H1 (cell line): Measurements from ENCODE around the gene SPOCK1. TPM values are rescaled to one million over a fixed set of nuclear protein-coding genes. Genes with fewer than 3 reads are reported as not detected.

Experiments used
- CTCF ChIA-PET: fragments of 300-600 bp; sonication (Branson Sonifier 250); formaldehyde crosslinking; loops from one replicate; lab custom pipeline; 2021; ENCODE audit not compliant: partially characterized antibody; lab: Charles Lee
- POLR2A ChIA-PET: fragments of 300-600 bp; sonication (Branson Sonifier 250); formaldehyde crosslinking; loops from one replicate; lab custom pipeline; 2021; ENCODE audit warnings: inconsistent platforms; ENCODE audit not compliant: partially characterized antibody; lab: Charles Lee
- DNase-seq, 2 experiments: peaks; one replicate each; pipeline versions ENCODE4 v3.0.0 to v3.0.0-alpha.2; 2010 to 2022; ENCODE audit warnings: low spot score in 2 of 2, low read depth in 1 of 2, mixed read lengths in 1 of 2
- FAIRE-seq: peaks from 2 replicates; lab custom pipeline; 2011; peaks lifted over from hg19 to GRCh38; lab: Jason Lieb, UNC
- H2AFZ ChIP-seq: 2 replicates; pipeline ENCODE4 v1.8.1; 2012; ENCODE audit warnings: low read length, inconsistent platforms
- H2AK5ac ChIP-seq: 2 replicates; pipeline ENCODE4 v1.6.1; 2013; ENCODE audit warnings: low read depth, low read length
- H2BK120ac ChIP-seq: replicated peaks from 2 replicates; pipeline ENCODE3; 2013; ENCODE audit warnings: low read depth, low read length, inconsistent platforms
- H2BK12ac ChIP-seq: 2 replicates; pipeline ENCODE4 v1.6.1; 2013; ENCODE audit warnings: low read depth, low read length
- H2BK15ac ChIP-seq: 2 replicates; pipeline ENCODE4 v1.6.1; 2013; ENCODE audit warnings: low read length
- H2BK20ac ChIP-seq: 2 replicates; pipeline ENCODE4 v1.6.1; 2013; ENCODE audit warnings: low read length
- H2BK5ac ChIP-seq: 2 replicates; pipeline ENCODE4 v1.6.1; 2013; ENCODE audit warnings: low read depth, low read length
- H3K14ac ChIP-seq: 2 replicates; pipeline ENCODE4 v1.6.1; 2013; ENCODE audit warnings: inconsistent platforms; ENCODE audit not compliant: insufficient read length
- H3K18ac ChIP-seq: 2 replicates; pipeline ENCODE4 v1.6.1; 2013; ENCODE audit warnings: low read length; ENCODE audit errors: extremely low read depth
- H3K23ac ChIP-seq: 2 replicates; pipeline ENCODE4 v1.6.1; 2013; ENCODE audit warnings: inconsistent platforms; ENCODE audit not compliant: insufficient read length
- H3K23me2 ChIP-seq: 2 replicates; pipeline ENCODE4 v1.6.1; 2013; ENCODE audit warnings: low read depth, low read length
- H3K27ac ChIP-seq: 2 replicates; pipeline ENCODE4 v1.6.1; 2011; ENCODE audit warnings: low read depth, low read length, inconsistent platforms
- H3K27me3 ChIP-seq, 4 experiments: replicated peaks in 1 of 4; 1 replicate in 1 of 4; 2 replicates in 3 of 4; pipeline versions ENCODE4 v1.6.1 to v1.8.1; 2011 to 2013; ENCODE audit warnings: low read length in 3 of 4, mild to moderate bottlenecking in 3 of 4, inconsistent platforms in 2 of 4, mixed read lengths in 2 of 4, moderate library complexity in 1 of 4; ENCODE audit not compliant: control insufficient read depth in 3 of 4, insufficient read depth in 3 of 4; ENCODE audit errors: extremely low read depth in 1 of 4
- H3K36me3 ChIP-seq, 4 experiments: 2 replicates each; pipeline versions ENCODE4 v1.6.1 to v1.8.1; 2011 to 2013; ENCODE audit warnings: mild to moderate bottlenecking in 4 of 4, low read length in 3 of 4, moderate library complexity in 2 of 4, control low read depth in 1 of 4, inconsistent platforms in 1 of 4; ENCODE audit not compliant: insufficient read depth in 4 of 4, control insufficient read depth in 2 of 4
- H3K4ac ChIP-seq: replicated peaks from 2 replicates; pipeline ENCODE3; 2013; ENCODE audit warnings: low read length, low read depth, mixed read lengths, inconsistent platforms; ENCODE audit not compliant: insufficient read length
- H3K4me1 ChIP-seq, 4 experiments: replicated peaks in 1 of 4; 1 replicate in 1 of 4; 2 replicates in 3 of 4; pipeline versions ENCODE4 v1.6.1 to v1.8.1; 2011 to 2013; ENCODE audit warnings: low read length in 3 of 4, inconsistent platforms in 2 of 4, mixed read lengths in 1 of 4; ENCODE audit not compliant: insufficient read depth in 4 of 4, control insufficient read depth in 3 of 4
- H3K4me2 ChIP-seq, 2 experiments: 2 replicates each; pipeline versions ENCODE4 v1.6.1 to v1.8.1; 2011 to 2013; ENCODE audit warnings: low read depth in 2 of 2, low read length in 2 of 2, control low read depth in 1 of 2, inconsistent platforms in 1 of 2, mild to moderate bottlenecking in 1 of 2; ENCODE audit not compliant: insufficient read depth in 1 of 2
- H3K4me3 ChIP-seq, 4 experiments: fragments of 200-600, 300-600 bp in 1 of 4; sonication (generic), shearing (Covaris generic), sonication (Bioruptor Twin) in 1 of 4; 2 replicates each; pipeline versions ENCODE4 v1.5.1 to v1.8.1; 2011 to 2016; ENCODE audit warnings: low read length in 4 of 4, low read depth in 3 of 4, control low read depth in 2 of 4, inconsistent platforms in 2 of 4, mild to moderate bottlenecking in 2 of 4, mixed read lengths in 1 of 4, moderate library complexity in 1 of 4; ENCODE audit not compliant: insufficient read depth in 2 of 4; ENCODE audit errors: extremely low read depth in 1 of 4
- H3K56ac ChIP-seq: replicated peaks from 2 replicates; pipeline ENCODE3; 2013; ENCODE audit warnings: low read depth, mild to moderate bottlenecking, mixed read lengths, low read length, inconsistent platforms; ENCODE audit not compliant: insufficient read length
- H3K79me1 ChIP-seq: 2 replicates; pipeline ENCODE4 v1.6.1; 2013; ENCODE audit warnings: low read depth, low read length, control low read depth
- H3K79me2 ChIP-seq, 2 experiments: 2 replicates each; pipeline versions ENCODE4 v1.6.1 to v1.8.1; 2012 to 2013; ENCODE audit warnings: low read length in 2 of 2, mild to moderate bottlenecking in 2 of 2, inconsistent platforms in 1 of 2; ENCODE audit not compliant: insufficient read depth in 2 of 2, control insufficient read depth in 1 of 2
- H3K9ac ChIP-seq, 4 experiments: replicated peaks in 1 of 4; 1 replicate in 1 of 4; 2 replicates in 3 of 4; pipeline versions ENCODE4 v1.6.1 to v1.8.1; 2011 to 2013; ENCODE audit warnings: low read depth in 3 of 4, low read length in 3 of 4, control low read depth in 2 of 4, mild to moderate bottlenecking in 2 of 4, moderate library complexity in 2 of 4, inconsistent platforms in 1 of 4; ENCODE audit errors: extremely low read depth in 1 of 4
- H3K9me3 ChIP-seq, 2 experiments: 2 replicates each; pipeline versions ENCODE4 v1.6.1 to v1.8.1; 2012 to 2013; ENCODE audit warnings: mild to moderate bottlenecking in 2 of 2, moderate library complexity in 2 of 2, control low read depth in 1 of 2, inconsistent platforms in 1 of 2, low read depth in 1 of 2, low read length in 1 of 2, mixed read lengths in 1 of 2; ENCODE audit not compliant: insufficient read depth in 2 of 2
- H4K20me1 ChIP-seq, 2 experiments: replicated peaks in 1 of 2; 2 replicates each; pipeline versions ENCODE3 to v1.8.1; 2011 to 2013; ENCODE audit warnings: inconsistent platforms in 2 of 2, low read length in 2 of 2, mild to moderate bottlenecking in 1 of 2; ENCODE audit not compliant: insufficient read depth in 2 of 2, control insufficient read depth in 1 of 2
- H4K5ac ChIP-seq: 2 replicates; pipeline ENCODE4 v1.6.1; 2013; ENCODE audit warnings: low read length, low read depth, mixed read lengths, inconsistent platforms; ENCODE audit not compliant: insufficient read length
- H4K8ac ChIP-seq: 2 replicates; pipeline ENCODE4 v1.8.0; 2013; ENCODE audit warnings: mild to moderate bottlenecking, moderate library complexity, low read length, inconsistent platforms; ENCODE audit not compliant: insufficient read depth; ENCODE audit errors: extremely low read depth
- H4K91ac ChIP-seq: replicated peaks from 2 replicates; pipeline ENCODE3; 2013; ENCODE audit warnings: low read length, mixed read lengths, inconsistent platforms; ENCODE audit not compliant: insufficient read length
- CTBP2 ChIP-seq: IDR thresholded peaks from 2 replicates; pipeline ENCODE4 v1.7.0; 2011; ENCODE audit warnings: borderline replicate concordance, mild to moderate bottlenecking, moderate library complexity, mixed read lengths, low read length; ENCODE audit not compliant: insufficient read depth, insufficient read length
- WGBS, 2 experiments: shearing (Covaris generic) in 1 of 2; methylation state at CpG; one replicate each; pipeline versions ENCODE4 v1.1.6 to v1.1.7; 2013 to 2015; ENCODE audit warnings: low lambda C conversion rate in 2 of 2, mixed read lengths in 2 of 2, inconsistent platforms in 1 of 2, low coverage in 1 of 2, missing lambda C conversion rate in 1 of 2; ENCODE audit not compliant: insufficient replicate concordance in 2 of 2, insufficient coverage in 1 of 2, insufficient read length in 1 of 2; ENCODE audit errors: extremely low coverage in 1 of 2, missing lambda C conversion rate in 1 of 2; 5-methylcytosine and 5-hydroxymethylcytosine counted together
- polyA plus RNA-seq, 7 experiments: library from polyadenylated mRNA; depleted of rRNA in 3 of 7; stranded (reverse) in 5 of 7; unstranded in 2 of 7; fragments of >200 nt in 5 of 7; fragments of 200-250 nt in 2 of 7; gene quantifications; 1 replicate in 5 of 7; 2 replicates in 1 of 7; 4 replicates in 1 of 7; pipeline versions ENCODE4 v1.2.1 to v1.2.3, GENCODE V29; 2011 to 2013; ENCODE audit warnings: missing spikeins in 2 of 7, mixed read lengths in 2 of 7
- total RNA-seq: library from RNA; stranded (reverse); fragmentation: NEBNext Ultra II Directional; extraction: Animal tissue kit (Norgen Biotek cat#: 25700); gene quantifications from 2 replicates; pipeline ENCODE4 v1.2.1, GENCODE V29; 2021

SPOCK1 gene
- total and polyA plus RNA-seq, 2 of the 8 experiments (the other 6 are each of a cell fraction or from before 2014, with no cell fraction given): 6.9 to 18.1 TPM

DNA sequence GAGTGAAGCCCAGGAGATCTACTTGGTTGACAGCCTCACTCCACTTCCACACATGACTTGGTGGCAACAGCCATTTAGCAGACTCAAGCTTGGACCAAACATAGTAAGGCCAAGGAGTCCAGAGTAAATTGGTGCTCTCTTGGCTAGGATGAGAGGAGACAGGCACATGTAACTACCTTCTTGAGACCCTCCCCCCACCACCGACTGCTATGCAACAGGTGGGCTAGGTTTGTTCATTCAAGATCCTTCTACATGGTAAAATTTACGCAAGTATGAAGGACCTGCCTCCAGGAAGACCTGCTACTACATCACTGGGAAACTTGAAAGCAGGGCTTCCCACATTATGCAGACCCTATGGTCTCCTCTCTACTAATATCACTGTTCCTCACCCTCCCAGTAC lies 442.4 kb downstream of the SPOCK1 start:
- no peak overlapping the region for H3K4me3 ChIP-seq
- H4K5ac ChIP-seq: no peak overlapping the region
- H4K91ac ChIP-seq: no peak overlapping the region
- H2AFZ ChIP-seq: no peak overlapping the region
- DNase-seq (no peak), FAIRE-seq (no peak)
- H3K9ac ChIP-seq: no peak overlapping the region
- no peak overlapping the region for H3K4ac ChIP-seq
- H3K23ac ChIP-seq: no peak overlapping the region
- 77% methylated on average over 2 of the region's 2 CpGs; no CpG with 5 or more reads in 1 of the 2 experiments for WGBS, 2 experiments
- no peaks in the 10 kb centered on the region for H3K4me1 ChIP-seq
- no peak overlapping the region for H2AK5ac ChIP-seq
- H3K14ac ChIP-seq: no peak overlapping the region
- no peak overlapping the region for H3K4me2 ChIP-seq
- CTCF ChIA-PET: interaction anchor here (1.1 to 1.5 kb wide), 3 partner anchors 13 to 288 kb away, joined by 3 to 5 read pairs (median 3); no protein-coding TSS in a partner anchor
- H3K18ac ChIP-seq: no peak overlapping the region
- H4K8ac ChIP-seq: no peak overlapping the region
- no peaks in the 10 kb centered on the region for H3K36me3 ChIP-seq
- no peaks in the 10 kb centered on the region for H3K79me1 ChIP-seq
- H2BK5ac ChIP-seq: no peak overlapping the region
- H3K27ac ChIP-seq: no peak overlapping the region
- POLR2A ChIA-PET: no interaction called here
- H4K20me1 ChIP-seq: no peaks in the 10 kb centered on the region
- H2BK12ac ChIP-seq: no peak overlapping the region
- H3K79me2 ChIP-seq: no peaks in the 10 kb centered on the region
- H2BK15ac ChIP-seq: no peak overlapping the region
- H2BK120ac ChIP-seq: no peak overlapping the region
- H3K23me2 ChIP-seq: no peaks in the 10 kb centered on the region
- H3K9me3 ChIP-seq: no peaks in the 10 kb centered on the region
- no peaks in the 10 kb centered on the region for H3K27me3 ChIP-seq
- no peak overlapping the region for H3K56ac ChIP-seq
- H2BK20ac ChIP-seq: no peak overlapping the region
- no peak for TF ChIP-seq CTBP2
